Measurements from ENCODE around the gene DNM2.

- TF ChIP-seq RARB (CRISPR knock-in tag; IDR thresholded peaks at IDR 0.05) (no peak), CTCF (IDR thresholded peaks at IDR 0.05) (no peak), KDM1A (IDR thresholded peaks at IDR 0.05; ENCODE audit: low read depth) (no peak), POLR2A (IDR thresholded peaks at IDR 0.05; ENCODE audit: low read length) (no peak), ZNF302 (CRISPR knock-in tag; IDR thresholded peaks at IDR 0.05) (no peak)
These were observed 108.4 kb downstream of the DNM2 start for GRCh38 chr19:10826231-10826630.
